ENCODE data around the gene BAIAP2.
"Not testable (repeated sequence)": the region's sequence is repeated elsewhere in the genome, so short reads cannot be mapped to it uniquely, and the experiment has no call there.

BAIAP2 gene

GRCh38 chr17:81070541-81071246 is 35.7 kb downstream of the BAIAP2 start:
- Histone ChIP-seq H3K9me3 (ENCODE audit: low read length) (no peaks in the 10 kb centered on the region), H3K4me3 (ENCODE audit: low read depth in 1 of 2, low read length in 2 of 2) (no peak overlapping the region), H3K36me3 (ENCODE audit: insufficient read depth, low read length) (no peaks in the 10 kb centered on the region), H3K27me3 (ENCODE audit: control insufficient read depth in 1 of 2, insufficient read depth in 2 of 2, low read length in 2 of 2) (no peaks in the 10 kb centered on the region), H3K4me1 (ENCODE audit: insufficient read depth, low read length) (no peaks in the 10 kb centered on the region), H3K9ac (ENCODE audit: low read length) (no peak overlapping the region), H3K27ac (ENCODE audit: low read depth, low read length) (no peak overlapping the region)

- no peaks in the 10 kb centered on the region for H3K27me3 ChIP-seq (ENCODE audit: control insufficient read depth in 1 of 2, insufficient read depth in 2 of 2, low read length in 2 of 2)
- no peaks in the 10 kb centered on the region for H3K9me3 ChIP-seq (ENCODE audit: low read length)
- no peak overlapping the region for H3K27ac ChIP-seq (ENCODE audit: low read depth, low read length)
- no peaks in the 10 kb centered on the region for H3K4me1 ChIP-seq (ENCODE audit: insufficient read depth, low read length)
- peaks cover 6% of the 10 kb centered on the region for H3K36me3 ChIP-seq (ENCODE audit: insufficient read depth, low read length)
- H3K9ac ChIP-seq (ENCODE audit: low read length), result no peak overlapping the region
- no peak overlapping the region for H3K4me3 ChIP-seq (ENCODE audit: low read depth in 1 of 2, low read length in 2 of 2)
Observed at GRCh38 chr17:81071761-81072741, 37.1 kb downstream of the BAIAP2 start.

DNA sequence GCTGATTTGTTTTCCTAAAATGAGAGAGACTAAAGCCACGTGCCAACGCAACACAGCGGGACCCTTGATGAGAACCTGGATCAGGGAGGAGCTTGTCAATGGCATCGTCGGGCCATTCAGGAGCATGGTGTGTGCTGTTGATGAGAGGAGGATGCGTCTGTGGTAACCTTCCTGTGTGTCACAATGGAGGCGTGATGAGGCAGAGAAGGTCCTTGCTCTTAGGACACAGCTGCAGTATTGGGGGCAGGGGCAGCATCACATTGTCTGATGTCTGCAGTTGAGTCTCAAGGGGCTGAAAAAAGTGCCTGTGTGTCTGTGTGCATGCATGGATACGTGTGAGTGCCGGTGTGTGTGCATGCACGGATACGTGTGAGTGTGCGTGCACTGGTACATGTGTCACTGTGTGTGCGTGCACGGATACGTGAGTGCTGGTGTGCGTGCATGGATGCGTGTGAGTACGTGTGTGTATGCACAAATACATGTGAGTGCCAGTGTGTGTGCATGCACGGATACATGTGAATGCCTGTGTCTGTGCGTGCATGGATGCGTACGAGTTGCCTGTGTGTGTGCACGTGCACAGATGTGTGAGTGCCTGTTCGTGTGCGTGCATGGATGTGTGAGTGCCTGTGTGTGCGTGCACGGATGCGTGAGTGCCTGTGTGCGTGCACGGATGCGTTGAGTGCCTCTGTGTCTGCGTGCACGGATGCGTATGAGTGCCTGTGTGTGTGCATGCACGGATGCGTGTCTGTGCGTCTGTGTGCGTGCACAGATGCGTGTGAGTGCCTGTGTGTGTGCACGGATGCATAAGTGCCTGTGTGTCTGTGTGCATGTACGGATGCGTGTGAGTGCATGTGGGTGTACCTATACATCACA is 39.3 kb downstream of the BAIAP2 start:
- Histone ChIP-seq H3K9ac (ENCODE audit: low read length) (no peak overlapping the region), H3K9me3 (ENCODE audit: low read length) (no peaks in the 10 kb centered on the region), H3K36me3 (ENCODE audit: insufficient read depth, low read length) (peaks cover 6% of the 10 kb centered on the region), H3K27me3 (ENCODE audit: control insufficient read depth in 1 of 2, insufficient read depth in 2 of 2, low read length in 2 of 2) (no peaks in the 10 kb centered on the region), H3K27ac (ENCODE audit: low read depth, low read length) (no peak overlapping the region), H3K4me3 (ENCODE audit: low read depth in 1 of 2, low read length in 2 of 2) (no peak overlapping the region), H3K4me1 (ENCODE audit: insufficient read depth, low read length) (no peaks in the 10 kb centered on the region)

- H3K27ac ChIP-seq (ENCODE audit: low read depth, low read length), result no peak overlapping the region
- H3K27me3 ChIP-seq (ENCODE audit: control insufficient read depth in 1 of 2, insufficient read depth in 2 of 2, low read length in 2 of 2), result no peaks in the 10 kb centered on the region
- no peaks in the 10 kb centered on the region for H3K9me3 ChIP-seq (ENCODE audit: low read length)
- no peak overlapping the region for H3K4me3 ChIP-seq (ENCODE audit: low read depth in 1 of 2, low read length in 2 of 2)
- peaks cover 6% of the 10 kb centered on the region for H3K36me3 ChIP-seq (ENCODE audit: insufficient read depth, low read length)
- H3K4me1 ChIP-seq (ENCODE audit: insufficient read depth, low read length), result no peaks in the 10 kb centered on the region
- H3K9ac ChIP-seq (ENCODE audit: low read length), result no peak overlapping the region
Observed at GRCh38 chr17:81074875-81075274, 39.9 kb downstream of the BAIAP2 start.

- H3K4me1 ChIP-seq (ENCODE audit: insufficient read depth, low read length), result no peaks in the 10 kb centered on the region
- no peaks in the 10 kb centered on the region for H3K9me3 ChIP-seq (ENCODE audit: low read length)
- no peak overlapping the region for H3K27ac ChIP-seq (ENCODE audit: low read depth, low read length)
- H3K4me3 ChIP-seq (ENCODE audit: low read depth in 1 of 2, low read length in 2 of 2), result no peak overlapping the region
- no peak overlapping the region for H3K9ac ChIP-seq (ENCODE audit: low read length)
- H3K36me3 ChIP-seq (ENCODE audit: insufficient read depth, low read length), result peaks cover 6% of the 10 kb centered on the region
- H3K27me3 ChIP-seq (ENCODE audit: control insufficient read depth in 1 of 2, insufficient read depth in 2 of 2, low read length in 2 of 2), result no peaks in the 10 kb centered on the region
Observed at GRCh38 chr17:81075307-81075706, 40.4 kb downstream of the BAIAP2 start.

GRCh38 chr17:81076141-81076679 is 41.3 kb downstream of the BAIAP2 start:
- Histone ChIP-seq H3K9ac (ENCODE audit: low read length) (no peak overlapping the region), H3K27ac (ENCODE audit: low read depth, low read length) (no peak overlapping the region), H3K36me3 (ENCODE audit: insufficient read depth, low read length) (peaks cover 6% of the 10 kb centered on the region)

GRCh38 chr17:81078026-81078913 is 43.3 kb downstream of the BAIAP2 start:
- H3K4me3 ChIP-seq (ENCODE audit: low read depth in 1 of 2, low read length in 2 of 2); H3K9ac ChIP-seq (ENCODE audit: low read length); H3K27ac ChIP-seq (ENCODE audit: low read depth, low read length); H3K4me1 ChIP-seq (ENCODE audit: insufficient read depth, low read length); H3K27me3 ChIP-seq (ENCODE audit: control insufficient read depth in 1 of 2, insufficient read depth in 2 of 2, low read length in 2 of 2); H3K36me3 ChIP-seq (ENCODE audit: insufficient read depth, low read length); H3K9me3 ChIP-seq (ENCODE audit: low read length): not testable (repeated sequence)

More at GRCh38 chr17:81076141-81076679, 41.3 kb downstream of the BAIAP2 start:
- Histone ChIP-seq H3K9me3 (ENCODE audit: low read length) (no peaks in the 10 kb centered on the region), H3K4me1 (ENCODE audit: insufficient read depth, low read length) (no peaks in the 10 kb centered on the region), H3K4me3 (ENCODE audit: low read depth in 1 of 2, low read length in 2 of 2) (no peak overlapping the region), H3K27me3 (ENCODE audit: control insufficient read depth in 1 of 2, insufficient read depth in 2 of 2, low read length in 2 of 2) (no peaks in the 10 kb centered on the region)

DNA sequence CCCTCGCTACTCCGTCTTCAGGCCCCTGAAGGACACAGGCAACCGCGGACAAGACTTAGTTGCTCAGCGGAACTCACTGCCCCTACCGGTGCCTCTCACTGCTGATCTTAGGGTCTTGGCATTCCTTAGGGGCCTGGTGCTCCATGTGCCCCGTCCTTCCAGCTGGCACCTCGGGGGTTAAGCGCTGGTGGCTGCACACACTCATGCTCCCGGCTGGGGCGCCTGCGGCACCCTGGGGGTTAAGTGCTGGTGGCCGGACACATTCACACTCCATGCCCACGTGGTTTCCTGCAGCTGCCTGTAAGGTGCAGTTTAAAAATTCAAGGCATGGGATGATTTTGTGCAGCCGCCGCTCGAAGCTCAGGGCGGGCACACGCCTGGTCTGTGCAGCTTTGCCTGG is 45.1 kb downstream of the BAIAP2 start:
- Histone ChIP-seq H3K9me3 (ENCODE audit: low read length) (no peaks in the 10 kb centered on the region), H3K9ac (ENCODE audit: low read length) (no peak overlapping the region), H3K27ac (ENCODE audit: low read depth, low read length) (no peak overlapping the region), H3K27me3 (ENCODE audit: control insufficient read depth in 1 of 2, insufficient read depth in 2 of 2, low read length in 2 of 2) (no peaks in the 10 kb centered on the region), H3K36me3 (ENCODE audit: insufficient read depth, low read length) (peaks cover 6% of the 10 kb centered on the region), H3K4me3 (ENCODE audit: low read depth in 1 of 2, low read length in 2 of 2) (no peak overlapping the region), H3K4me1 (ENCODE audit: insufficient read depth, low read length) (peaks cover 11% of the 10 kb centered on the region)

GRCh38 chr17:81081222-81082176 is 46.5 kb downstream of the BAIAP2 start:
- Histone ChIP-seq H3K27ac (ENCODE audit: low read depth, low read length) (no peak overlapping the region), H3K4me3 (ENCODE audit: low read depth in 1 of 2, low read length in 2 of 2) (no peak overlapping the region), H3K9me3 (ENCODE audit: low read length) (no peaks in the 10 kb centered on the region), H3K9ac (ENCODE audit: low read length) (peak overlapping the region; percentile 15), H3K36me3 (ENCODE audit: insufficient read depth, low read length) (peaks cover 14% of the 10 kb centered on the region), H3K4me1 (ENCODE audit: insufficient read depth, low read length) (peaks cover 11% of the 10 kb centered on the region), H3K27me3 (ENCODE audit: control insufficient read depth in 1 of 2, insufficient read depth in 2 of 2, low read length in 2 of 2) (no peaks in the 10 kb centered on the region)
